Measurements from ENCODE around the gene GYS2.

- TF ChIP-seq EZH2 (IDR thresholded peaks at IDR 0.05; ENCODE audit: insufficient read depth, poor library complexity, severe bottlenecking) (no peak), EZH2phosphoT487 (IDR thresholded peaks at IDR 0.05; ENCODE audit: insufficient read depth, low read depth) (no peak)
These were observed 5.3 kb downstream of the GYS2 start for GRCh38 chr12:21599143-21599999.

Data from GM23248 (cell line).